ENCODE data around the gene SV2C.
"Not testable (repeated sequence)": the region's sequence is repeated elsewhere in the genome, so short reads cannot be mapped to it uniquely, and the experiment has no call there.

The SV2C gene

GRCh38 chr5:76084496-76085242, 1.5 kb downstream of the SV2C start:
- TF ChIP-seq CTCF (conservative IDR thresholded peaks at IDR 0.05) (no peak), ZFX (IDR thresholded peaks at IDR 0.05) (no peak)
- no peak overlapping the region for H3K27ac ChIP-seq

GRCh38 chr5:76085243-76085579, 2.0 kb downstream of the SV2C start:
- TF ChIP-seq CTCF (conservative IDR thresholded peaks at IDR 0.05) = no peak
- no peak overlapping the region for H3K27ac ChIP-seq

GRCh38 chr5:76086095-76086494, 2.9 kb downstream of the SV2C start:
- TF ChIP-seq ZFX (IDR thresholded peaks at IDR 0.05) (no peak), CTCF (conservative IDR thresholded peaks at IDR 0.05) (no peak)
- H3K27ac ChIP-seq = no peak overlapping the region

- not testable (repeated sequence) for H3K27ac ChIP-seq
Measured at GRCh38 chr5:76089156-76089555, 6.0 kb downstream of the SV2C start.

- TF ChIP-seq ZFX (IDR thresholded peaks at IDR 0.05) = no peak
- no peak for TF ChIP-seq CTCF (conservative IDR thresholded peaks at IDR 0.05)
- no peak overlapping the region for H3K27ac ChIP-seq
Measured at GRCh38 chr5:76091351-76091750, 8.2 kb downstream of the SV2C start.

- no peak overlapping the region for H3K27ac ChIP-seq
Measured at GRCh38 chr5:76099286-76099702, 16.1 kb downstream of the SV2C start.

GRCh38 chr5:76099756-76100155, 16.6 kb downstream of the SV2C start:
- H3K27ac ChIP-seq = no peak overlapping the region
- TF ChIP-seq CTCF (conservative IDR thresholded peaks at IDR 0.05) (no peak), ZFX (IDR thresholded peaks at IDR 0.05) (no peak)

More at GRCh38 chr5:76099286-76099702, 16.1 kb downstream of the SV2C start:
- TF ChIP-seq CTCF (conservative IDR thresholded peaks at IDR 0.05) = no peak
- no peak for TF ChIP-seq ZFX (IDR thresholded peaks at IDR 0.05)

GRCh38 chr5:76104027-76104426, 20.8 kb downstream of the SV2C start:
- TF ChIP-seq CTCF (conservative IDR thresholded peaks at IDR 0.05) = no peak
- TF ChIP-seq ZFX (IDR thresholded peaks at IDR 0.05) = no peak
- no peak overlapping the region for H3K27ac ChIP-seq
